ENCODE data around the gene PHLDB2.

DNA sequence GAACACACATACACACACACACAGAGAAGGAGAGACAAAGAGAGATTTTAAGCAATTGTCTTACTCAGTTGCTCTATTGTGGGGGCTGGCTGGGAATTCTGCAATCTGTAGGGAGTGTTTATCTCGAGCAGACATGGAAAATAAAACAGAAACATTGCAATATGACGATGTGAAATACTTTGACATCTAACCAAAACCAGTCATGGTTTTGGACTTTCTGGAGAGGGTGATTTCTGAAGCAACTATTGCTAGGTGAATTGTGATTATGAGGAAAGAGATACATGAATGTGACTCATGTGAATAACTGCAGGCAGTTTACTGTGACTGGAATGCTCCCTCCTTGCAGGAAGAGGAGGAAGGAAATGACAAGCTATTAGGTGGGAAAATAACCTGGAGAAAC, 12.3 kb upstream of the PHLDB2 start:
- TF ChIP-seq CTCF (optimal IDR thresholded peaks at IDR 0.05 in 1 of 3, IDR thresholded peaks at IDR 0.05 in 1 of 3, conservative IDR thresholded peaks at IDR 0.05 in 1 of 3; ENCODE audit: extremely low read depth in 1 of 3, insufficient read depth in 2 of 3, low read length in 3 of 3) (no peak), EZH2 (IDR thresholded peaks at IDR 0.05; ENCODE audit: low read length) (no peak)

All from keratinocyte (primary cell).